ENCODE results near the gene TUBGCP2. TPM values are rescaled to one million over a fixed set of nuclear protein-coding genes. Genes with fewer than 3 reads are reported as not detected.
"Not testable (repeated sequence)": the region's sequence is repeated elsewhere in the genome, so short reads cannot be mapped to it uniquely, and the experiment has no call there.

The TUBGCP2 gene
- total RNA-seq, 1 donor from 2014 or later, result 55.4 TPM

GRCh38 chr10:133235265-133235855 lies 73.3 kb downstream of the TUBGCP2 start:
- no peak overlapping the region for H3K4me3 Mint-ChIP-seq
- peaks cover 19% of the 10 kb centered on the region for H3F3A ChIP-seq (ENCODE audit: low read depth)
- no peaks in the 10 kb centered on the region for H3K36me3 ChIP-seq
- H4K20me1 ChIP-seq (ENCODE audit: low read depth), result peaks cover 23% of the 10 kb centered on the region
- peaks cover 36% of the 10 kb centered on the region for H3K4me1 ChIP-seq
- no peak for DNase-seq (ENCODE audit: low spot score)
- no peak overlapping the region for H2AFZ ChIP-seq (replicated peaks)
- peaks cover 66% of the 10 kb centered on the region for H3K27me3 Mint-ChIP-seq (ENCODE audit: insufficient read depth, low read depth)
- peak overlapping the region; percentile 47 for H3K4me3 ChIP-seq
- H3K4me1 Mint-ChIP-seq, result peaks cover 12% of the 10 kb centered on the region
- no peak overlapping the region for H3K27ac Mint-ChIP-seq
- peaks cover 5% of the 10 kb centered on the region for H3K9me3 Mint-ChIP-seq
- TF ChIP-seq CTCF (IDR thresholded peaks at IDR 0.05) (no peak), EZH2phosphoT487 (IDR thresholded peaks at IDR 0.05) (peak; percentile 81), EZH2 (IDR thresholded peaks at IDR 0.05) (peak; percentile 78)
- H3K4me2 ChIP-seq, result peak overlapping the region; percentile 80
- H3K9ac ChIP-seq, result no peak overlapping the region
- no peaks in the 10 kb centered on the region for H3K9me3 ChIP-seq (ENCODE audit: low read depth)
- H3K36me3 Mint-ChIP-seq, result no peaks in the 10 kb centered on the region
- no peak overlapping the region for H3K27ac ChIP-seq
- no peaks in the 10 kb centered on the region for H3K79me2 ChIP-seq (ENCODE audit: low read depth)
- peaks cover 98% of the 10 kb centered on the region for H3K27me3 ChIP-seq

- H3K79me2 ChIP-seq (ENCODE audit: low read depth); H3K27ac Mint-ChIP-seq; H2AFZ ChIP-seq (replicated peaks); H3K36me3 Mint-ChIP-seq; H3K27ac ChIP-seq; H3K36me3 ChIP-seq; H3K9me3 ChIP-seq (ENCODE audit: low read depth); DNase-seq (ENCODE audit: low spot score); H3K4me3 Mint-ChIP-seq; H3K4me3 ChIP-seq; H3K9me3 Mint-ChIP-seq; H3K9ac ChIP-seq; H3K4me2 ChIP-seq: not testable (repeated sequence)
- Mint-ChIP-seq H3K4me1 (peaks cover 12% of the 10 kb centered on the region), H3K27me3 (ENCODE audit: insufficient read depth, low read depth) (peaks cover 65% of the 10 kb centered on the region)
- Histone ChIP-seq H3K4me1 (peaks cover 36% of the 10 kb centered on the region), H3F3A (ENCODE audit: low read depth) (peaks cover 19% of the 10 kb centered on the region), H3K27me3 (peaks cover 100% of the 10 kb centered on the region), H4K20me1 (ENCODE audit: low read depth) (peaks cover 23% of the 10 kb centered on the region)
Measured at GRCh38 chr10:133234796-133235195, 73.9 kb downstream of the TUBGCP2 start.

- Histone ChIP-seq H2AFZ (replicated peaks) (no peak overlapping the region), H3K9me3 (ENCODE audit: low read depth) (no peaks in the 10 kb centered on the region), H3K27ac (no peak overlapping the region), H3K4me1 (peaks cover 24% of the 10 kb centered on the region), H3F3A (ENCODE audit: low read depth) (peaks cover 11% of the 10 kb centered on the region), H3K4me2 (no peak overlapping the region), H4K20me1 (ENCODE audit: low read depth) (peaks cover 23% of the 10 kb centered on the region), H3K27me3 (peaks cover 100% of the 10 kb centered on the region), H3K79me2 (ENCODE audit: low read depth) (no peaks in the 10 kb centered on the region), H3K36me3 (no peaks in the 10 kb centered on the region), H3K9ac (no peak overlapping the region), H3K4me3 (no peak overlapping the region)
- no peak for TF ChIP-seq CTCF (IDR thresholded peaks at IDR 0.05)
- TF ChIP-seq EZH2 (IDR thresholded peaks at IDR 0.05), result peak; percentile 47
- Mint-ChIP-seq H3K27me3 (ENCODE audit: insufficient read depth, low read depth) (peaks cover 67% of the 10 kb centered on the region), H3K4me3 (no peak overlapping the region), H3K36me3 (no peaks in the 10 kb centered on the region), H3K9me3 (peaks cover 9% of the 10 kb centered on the region), H3K27ac (no peak overlapping the region), H3K4me1 (peaks cover 9% of the 10 kb centered on the region)
- no peak for DNase-seq (ENCODE audit: low spot score)
Measured at GRCh38 chr10:133231946-133232574, 76.6 kb downstream of the TUBGCP2 start.

All from neural progenitor cell (in vitro differentiated cells).